ENCODE results near the gene UBQLN4.
"Not testable (repeated sequence)": the region's sequence is repeated elsewhere in the genome, so short reads cannot be mapped to it uniquely, and the experiment has no call there.

The UBQLN4 gene

DNA sequence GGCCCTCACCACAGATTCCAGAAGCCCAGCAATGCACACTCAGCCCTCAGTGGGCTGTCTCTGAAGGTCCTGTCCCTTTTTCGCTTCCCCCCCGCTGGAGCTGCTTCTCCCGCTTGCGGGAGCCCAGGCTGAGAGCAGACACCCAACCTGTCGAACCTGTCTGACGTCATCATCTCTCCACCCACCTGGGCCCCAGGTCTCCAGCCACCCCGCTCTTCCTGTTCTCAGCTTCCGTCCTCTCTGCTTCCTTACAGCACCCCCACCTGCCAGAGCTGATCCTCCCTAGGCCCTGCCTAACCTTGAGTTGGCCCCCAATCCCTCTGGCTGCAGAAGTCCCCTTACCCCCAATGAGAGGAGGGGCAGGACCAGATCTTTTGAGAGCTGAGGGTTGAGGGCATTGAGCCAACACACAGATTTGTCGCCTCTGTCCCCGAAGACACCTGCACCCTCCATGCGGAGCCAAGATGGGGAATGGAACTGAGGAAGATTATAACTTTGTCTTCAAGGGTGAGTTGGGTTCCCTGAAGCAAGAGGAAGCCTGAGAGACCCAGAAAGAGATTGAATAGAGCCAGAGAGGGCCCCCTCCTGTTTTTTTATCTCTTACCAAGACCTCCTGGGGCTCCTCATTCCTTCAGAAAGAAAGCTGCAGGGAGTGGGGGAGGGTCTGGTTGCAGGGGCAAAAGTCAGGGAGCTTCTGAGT, 7.5 kb upstream of the UBQLN4 start, which contains the start of gene RAB25:
RAB25 (plus strand) TSS at position 224 of the 700 bp plus-strand sequence; CDS start at position 465, 241 bp downstream.
- no peak for DNase-seq (ENCODE audit: low read depth)

DNA sequence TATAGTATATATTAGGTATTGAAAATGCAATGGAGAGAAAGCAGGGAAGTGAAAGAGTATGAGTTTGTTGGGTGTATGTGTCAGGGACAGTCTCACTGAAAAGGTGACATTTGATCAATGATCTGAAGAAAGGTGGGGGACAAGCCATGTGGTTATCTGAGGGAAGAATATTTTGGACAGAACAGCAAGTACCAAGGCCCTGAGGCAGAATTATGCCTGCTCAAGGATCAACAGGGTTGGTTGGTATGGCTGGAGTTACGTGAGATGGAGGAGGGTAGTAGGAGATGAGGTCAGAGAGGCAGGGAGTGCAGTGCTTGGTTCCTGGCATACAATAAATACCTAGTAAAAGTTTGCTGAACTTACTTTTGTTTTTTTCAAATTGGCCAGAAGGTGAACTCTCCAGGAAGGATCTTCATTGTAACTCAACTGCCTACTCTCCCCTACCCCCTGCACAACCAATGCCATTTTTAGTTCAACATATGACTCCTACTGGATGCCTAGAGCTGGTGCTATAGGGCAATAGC, 2.8 kb upstream of the UBQLN4 start:
- DNase-seq (ENCODE audit: low read depth), result no peak

DNA sequence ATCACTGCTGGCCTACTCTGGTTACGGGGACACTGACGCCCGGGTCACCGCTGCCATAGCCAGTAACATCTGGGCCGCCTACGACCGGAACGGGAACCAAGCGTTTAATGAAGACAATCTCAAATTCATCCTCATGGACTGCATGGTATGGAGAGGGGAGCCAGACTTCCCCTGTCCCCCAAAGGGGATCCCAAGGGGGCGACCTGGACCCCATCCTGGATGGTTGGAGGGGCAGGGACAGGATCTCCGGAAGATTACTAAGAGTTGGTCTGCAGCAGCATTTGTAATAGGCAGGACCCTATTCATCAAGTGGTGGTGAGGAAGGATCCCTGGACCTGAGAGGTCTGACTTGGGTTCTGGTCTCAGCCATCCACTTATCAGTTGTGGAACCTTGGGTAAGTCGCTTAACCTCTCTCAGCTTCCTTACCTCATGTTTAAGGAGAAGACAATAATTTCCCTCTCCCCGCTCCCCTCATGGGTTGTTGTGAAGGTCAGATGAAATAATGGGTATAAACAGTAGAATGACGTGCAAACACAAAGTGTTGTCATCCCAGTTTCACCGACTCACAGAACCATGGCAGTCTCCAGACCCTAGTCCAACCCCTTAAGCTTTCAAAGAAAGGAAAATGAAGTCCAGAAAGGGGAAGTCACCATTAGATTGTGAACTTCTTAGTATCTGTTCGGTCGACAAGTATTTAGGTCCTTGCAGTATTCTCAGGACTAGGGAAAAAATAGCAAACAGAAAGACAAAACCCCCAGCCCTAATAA, 1.9 kb upstream of the UBQLN4 start:
- DNase-seq (ENCODE audit: low read depth), result no peak

DNA sequence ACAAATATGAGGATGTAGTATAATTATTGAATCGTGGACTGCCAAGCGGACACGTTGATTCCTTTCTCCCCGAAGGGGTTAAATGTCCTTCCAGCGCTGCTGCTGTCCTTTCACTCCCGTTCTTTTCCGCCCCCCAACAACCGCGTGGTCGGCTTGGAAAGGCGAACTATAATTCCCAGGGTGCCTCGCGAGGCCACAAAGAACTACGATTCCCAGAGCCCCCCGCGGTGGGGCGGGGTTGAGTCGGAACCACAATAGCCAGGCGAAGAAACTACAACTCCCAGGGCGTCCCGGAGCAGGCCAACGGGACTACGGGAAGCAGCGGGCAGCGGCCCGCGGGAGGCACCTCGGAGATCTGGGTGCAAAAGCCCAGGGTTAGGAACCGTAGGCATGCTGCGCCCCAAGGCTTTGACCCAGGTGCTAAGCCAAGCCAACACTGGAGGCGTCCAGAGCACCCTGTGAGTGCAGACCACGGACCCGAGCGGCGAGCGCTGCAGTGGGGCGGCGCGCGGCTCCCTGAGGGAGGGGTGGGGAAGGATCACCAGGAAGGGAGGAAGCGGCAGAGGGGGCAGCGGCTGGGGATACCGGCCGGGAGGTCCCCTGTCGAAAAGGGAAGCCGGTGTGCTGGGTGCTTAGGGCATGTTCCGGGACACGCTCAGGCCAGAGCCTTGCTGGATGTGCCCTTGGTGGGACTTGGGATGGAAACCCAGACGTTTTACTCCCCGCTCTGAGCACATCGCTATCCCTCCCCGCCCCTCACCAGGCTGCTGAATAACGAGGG, 1.1 kb upstream of the UBQLN4 start, which contains the start of gene LAMTOR2:
LAMTOR2 (plus strand) TSS at position 283 of the 781 bp plus-strand sequence; CDS start at position 391, 108 bp downstream.
- peak; percentile 94 for DNase-seq (ENCODE audit: low read depth)

DNA sequence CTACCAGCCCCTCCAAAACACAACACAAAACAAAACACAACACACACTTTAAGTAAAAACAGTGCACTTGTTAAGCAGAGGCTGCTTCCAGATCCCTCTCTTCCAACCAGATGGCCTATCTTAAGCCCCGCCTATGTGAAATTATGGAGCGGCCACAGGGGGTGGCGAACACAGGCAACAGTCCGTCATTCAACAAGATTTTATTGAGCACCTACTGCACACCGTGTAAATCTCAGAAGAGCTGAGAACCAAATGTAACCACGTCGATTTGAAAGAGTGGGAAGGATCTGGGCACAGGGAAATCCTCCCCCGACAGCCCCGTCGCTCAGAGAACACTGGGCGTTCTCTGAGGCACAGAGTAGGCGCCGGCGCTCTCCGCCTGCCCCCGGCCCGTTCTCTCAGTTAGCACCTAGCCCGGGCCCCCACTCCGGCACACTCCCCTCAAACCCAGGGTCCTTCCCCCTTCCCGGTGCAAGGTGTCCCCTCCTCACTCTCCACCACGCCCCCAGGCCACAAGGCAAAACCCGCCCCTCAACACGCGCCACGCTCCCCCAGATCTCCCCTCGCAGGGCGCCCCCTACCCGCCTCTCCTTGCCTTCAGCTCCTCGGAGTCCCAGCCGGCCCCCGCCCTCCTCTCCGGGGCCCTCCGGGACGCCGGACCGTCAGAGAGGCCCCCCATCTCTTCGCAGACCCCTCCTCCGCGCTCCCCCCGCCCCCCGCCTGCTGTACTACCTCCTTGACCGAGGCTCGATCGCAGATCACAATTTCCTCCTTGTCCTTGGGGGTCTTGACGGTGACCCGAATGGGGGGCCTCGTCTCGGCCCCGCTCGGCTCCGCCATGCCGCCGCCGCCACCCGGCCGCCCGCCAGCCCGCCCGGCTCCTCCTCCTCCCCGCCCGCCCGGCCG, 483 bp downstream of the UBQLN4 start:
- DNase-seq (ENCODE audit: low read depth), result no peak

DNA sequence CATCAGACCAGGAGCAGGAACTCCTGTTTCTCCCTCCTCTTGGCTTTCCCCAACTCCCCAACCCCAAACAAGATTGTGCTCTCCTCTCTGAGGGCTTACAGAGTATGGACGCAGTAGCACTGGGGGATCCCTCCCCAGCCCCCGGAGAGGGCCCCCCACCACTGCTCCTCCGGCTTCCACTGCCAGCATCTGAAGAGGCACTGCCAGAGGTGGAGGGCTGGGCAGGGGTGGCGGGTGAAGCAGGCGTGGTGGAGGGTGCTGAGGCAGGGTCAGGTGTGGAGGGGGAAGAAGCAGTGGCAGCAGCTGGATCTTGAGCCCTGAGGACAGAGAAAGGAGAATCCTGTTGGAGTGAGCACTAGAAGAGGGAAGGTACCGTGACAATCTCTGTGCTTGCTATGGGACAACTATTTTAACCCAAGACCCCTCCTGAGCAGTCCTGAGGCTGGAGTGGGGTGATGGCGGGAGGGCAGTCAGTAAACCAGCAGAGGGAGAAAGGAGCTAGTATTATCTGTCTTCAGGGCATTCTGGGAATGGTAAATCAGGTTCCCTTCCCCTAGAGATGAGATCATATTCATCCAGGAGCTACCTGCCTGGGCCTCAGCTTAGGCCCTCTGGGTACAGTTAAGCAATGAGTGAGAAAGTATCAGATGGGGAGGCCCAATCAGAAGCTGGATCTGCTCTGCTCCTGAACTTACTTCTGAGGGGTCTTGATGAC, 2.4 kb downstream of the UBQLN4 start:
- DNase-seq (ENCODE audit: low read depth), result no peak

DNA sequence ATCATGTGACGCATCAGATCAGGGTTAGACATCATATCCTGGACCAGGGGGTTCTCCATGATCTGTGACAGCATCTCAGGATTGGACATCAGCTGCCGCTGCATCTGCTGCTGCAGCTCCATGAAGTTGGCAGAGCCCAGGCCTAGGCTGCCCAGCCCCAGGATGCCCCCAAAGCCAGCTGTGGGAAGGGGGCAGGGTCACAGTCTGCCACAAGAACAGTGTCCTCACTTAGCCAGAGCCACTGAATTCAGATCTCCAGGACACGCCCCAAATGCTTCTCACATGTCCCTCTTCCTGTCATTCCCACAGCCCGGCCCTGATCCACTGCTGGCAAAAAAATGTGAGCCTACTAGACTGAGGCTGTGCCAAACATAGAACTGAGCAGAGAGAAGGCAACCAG, 3.2 kb downstream of the UBQLN4 start:
- DNase-seq (ENCODE audit: low read depth), result no peak

DNA sequence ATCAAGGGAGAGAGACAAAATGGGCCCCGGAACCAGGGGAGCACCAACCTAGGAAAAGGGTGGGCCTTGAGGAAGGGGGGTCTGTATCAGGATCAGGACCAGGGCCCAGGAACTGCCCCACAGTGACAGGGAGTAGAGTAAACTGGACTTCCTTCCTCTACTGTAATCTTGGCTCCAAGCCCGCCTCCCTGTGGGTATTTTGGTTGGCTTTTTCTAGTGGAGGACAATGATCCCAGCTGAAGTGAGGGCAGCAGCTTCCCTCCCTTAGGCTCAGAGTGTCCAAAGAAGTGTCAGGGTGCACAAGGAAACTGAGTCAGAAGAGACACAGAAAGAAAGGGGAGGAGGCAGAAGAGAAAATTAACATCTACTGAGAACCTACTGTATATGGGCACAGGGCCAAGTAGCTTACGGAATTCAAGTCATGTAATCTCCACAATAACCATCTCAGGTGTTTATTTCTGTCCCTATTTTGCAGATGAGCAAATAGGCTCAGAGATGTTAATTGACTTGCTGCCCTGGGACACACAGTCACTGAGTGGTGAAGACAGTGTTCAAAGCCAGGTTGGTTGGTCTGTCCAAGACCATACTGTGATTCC, 4.8 kb downstream of the UBQLN4 start:
- no peak for DNase-seq (ENCODE audit: low read depth)

DNA sequence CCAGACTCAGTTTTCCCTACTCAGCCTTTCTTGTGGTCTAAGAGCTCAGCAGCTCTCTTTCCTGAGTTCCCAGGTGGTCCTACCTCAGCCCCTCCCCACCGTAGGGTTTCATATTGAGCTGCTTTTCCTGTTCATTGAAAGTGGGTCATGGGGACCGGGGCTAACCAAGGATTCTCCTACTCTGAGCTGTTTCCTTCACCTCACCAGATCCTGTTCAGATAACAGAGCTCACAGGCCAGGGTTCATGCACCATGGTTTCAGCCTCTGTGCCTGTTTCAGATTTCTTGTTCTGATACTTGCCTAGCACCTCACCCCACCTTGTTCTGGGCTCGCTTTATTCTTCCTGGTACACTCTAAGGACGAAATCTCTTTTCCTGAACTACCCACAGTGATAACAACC, 8.5 kb downstream of the UBQLN4 start:
- no peak for DNase-seq (ENCODE audit: low read depth)

DNA sequence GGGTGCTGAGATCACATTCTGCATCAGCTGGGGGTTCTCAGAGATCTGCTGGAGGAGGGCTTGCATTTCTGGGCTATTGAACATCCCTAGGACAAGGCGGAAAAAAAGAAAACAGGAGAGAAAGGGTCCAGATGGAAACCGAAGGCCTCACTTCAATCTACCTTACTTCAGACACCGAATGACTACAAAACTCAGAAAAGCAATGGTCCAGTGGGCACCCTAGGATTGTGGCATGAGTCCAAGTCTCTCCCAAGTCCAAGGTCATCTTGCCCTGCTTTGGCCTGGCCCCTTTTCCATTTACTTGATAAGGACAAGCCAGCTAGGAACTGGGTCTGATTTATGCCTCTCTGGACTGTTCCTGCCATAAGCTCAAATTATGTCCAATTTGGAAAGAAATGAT, 10.8 kb downstream of the UBQLN4 start:
- no peak for DNase-seq (ENCODE audit: low read depth)

DNA sequence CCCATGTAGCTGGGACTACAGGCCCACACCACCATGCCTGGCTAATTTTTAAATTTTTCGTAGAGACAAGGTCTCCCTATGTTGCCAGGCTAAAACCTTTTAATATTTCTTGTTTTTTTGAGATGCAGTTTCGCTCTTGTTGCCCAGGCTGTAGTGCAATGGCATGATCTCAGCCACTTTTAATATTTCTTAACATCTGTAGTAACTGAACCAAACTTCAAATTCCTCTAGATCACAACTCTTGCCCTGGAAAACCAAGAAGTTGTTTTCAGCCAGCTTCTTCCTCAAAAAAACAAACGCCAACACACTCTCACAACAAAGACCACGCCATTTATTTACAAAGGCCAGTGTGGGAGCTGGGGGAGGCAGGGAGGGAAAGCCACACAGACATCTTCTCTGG, 18.6 kb downstream of the UBQLN4 start:
- DNase-seq (ENCODE audit: low read depth), result not testable (repeated sequence)

DNA sequence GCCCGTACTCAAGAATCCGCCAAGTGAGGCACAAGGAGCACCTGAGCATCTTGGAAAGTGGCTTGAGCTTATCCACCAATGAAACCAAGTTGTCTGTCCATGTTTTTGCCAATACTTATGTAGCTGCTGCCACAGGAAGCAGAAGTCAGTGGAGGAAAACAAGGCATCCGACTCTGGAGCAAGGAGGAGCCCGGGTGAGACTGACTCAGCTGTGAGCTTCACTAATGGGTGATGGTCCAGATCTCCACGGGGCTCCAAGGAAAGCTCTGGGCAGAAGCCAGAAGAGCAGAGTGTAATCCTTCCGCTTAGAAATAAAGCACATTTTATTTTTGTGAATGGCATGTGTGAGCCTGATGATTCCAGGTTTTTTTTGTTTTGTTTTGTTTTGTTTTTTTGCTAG, 20.6 kb downstream of the UBQLN4 start:
- DNase-seq (ENCODE audit: low read depth), result no peak

DNA sequence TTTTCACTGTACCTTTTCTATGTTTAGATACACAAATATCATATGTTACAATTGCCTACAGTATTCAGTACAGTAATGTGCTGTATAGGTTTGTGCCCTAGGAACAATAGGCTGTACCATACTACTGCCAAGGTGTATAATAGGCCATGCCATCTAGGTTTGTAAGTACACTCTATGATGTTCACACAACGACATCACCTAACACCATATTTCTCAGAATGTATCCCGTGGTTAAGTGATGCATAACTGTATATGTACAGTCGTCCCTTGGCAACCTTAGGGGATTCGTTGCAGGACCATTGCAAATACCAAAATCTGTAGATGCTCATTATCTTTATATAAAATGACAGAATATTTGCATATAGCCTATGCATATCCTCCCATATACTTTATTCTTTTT, 27.0 kb downstream of the UBQLN4 start:
- DNase-seq (ENCODE audit: low read depth), result no peak

DNA sequence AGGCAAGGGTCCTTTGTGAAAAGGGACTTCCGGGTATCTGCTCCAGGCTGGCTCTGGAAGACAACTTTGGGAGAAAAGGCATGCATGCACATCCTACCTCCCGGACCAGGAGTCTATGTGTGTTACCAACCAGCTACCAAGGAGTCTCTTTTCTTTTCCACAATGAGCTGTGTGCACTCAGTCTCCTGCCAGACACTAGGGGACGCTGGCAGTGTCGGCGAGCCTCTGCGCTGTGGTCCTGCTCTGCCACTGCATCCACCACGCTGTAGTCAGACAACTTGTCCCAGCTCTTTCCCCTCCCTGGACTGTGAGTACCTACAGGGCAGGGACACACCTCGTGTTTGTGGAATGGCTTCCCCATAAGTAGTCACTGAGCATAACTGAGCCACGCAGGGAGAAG, 27.7 kb downstream of the UBQLN4 start:
- DNase-seq (ENCODE audit: low read depth), result no peak

DNA sequence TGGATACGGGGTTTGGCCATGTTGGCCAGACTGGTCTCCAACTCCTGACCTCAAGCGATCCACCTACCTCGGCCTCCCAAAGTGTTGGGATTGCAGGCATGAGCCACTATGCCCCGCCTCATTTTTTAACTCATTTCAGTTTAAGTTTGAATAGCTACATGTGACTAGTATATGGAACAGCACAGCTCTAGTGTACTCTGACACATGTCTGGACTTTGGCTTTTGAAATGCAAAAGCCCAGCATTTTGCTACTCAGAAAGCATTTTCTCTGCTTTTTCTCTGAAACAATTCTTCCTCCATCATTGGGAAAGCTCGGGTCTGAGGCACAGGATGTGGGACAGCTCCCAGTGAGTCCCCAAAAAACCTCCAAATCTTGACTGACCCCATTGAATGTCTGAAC, 28.8 kb downstream of the UBQLN4 start:
- no peak for DNase-seq (ENCODE audit: low read depth)

DNA sequence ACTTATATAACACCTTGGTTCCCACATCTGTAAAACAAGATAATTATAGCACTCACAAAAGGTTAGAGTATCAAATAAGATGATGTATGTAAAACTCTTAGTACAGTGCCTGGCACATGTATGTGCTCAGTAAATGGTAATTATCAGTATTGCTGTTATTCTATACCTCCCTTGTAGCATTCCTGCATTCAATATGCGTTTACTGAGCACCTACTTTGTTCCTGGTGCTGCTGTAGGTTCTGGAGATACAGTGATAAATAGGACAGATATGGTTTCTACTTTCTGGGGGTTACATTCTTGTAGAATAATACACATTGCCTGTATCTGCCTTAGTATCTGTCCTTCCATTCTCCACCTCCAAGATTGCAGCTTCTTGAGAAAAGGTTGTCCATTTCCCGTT, 31.6 kb downstream of the UBQLN4 start:
- DNase-seq (ENCODE audit: low read depth), result no peak

DNA sequence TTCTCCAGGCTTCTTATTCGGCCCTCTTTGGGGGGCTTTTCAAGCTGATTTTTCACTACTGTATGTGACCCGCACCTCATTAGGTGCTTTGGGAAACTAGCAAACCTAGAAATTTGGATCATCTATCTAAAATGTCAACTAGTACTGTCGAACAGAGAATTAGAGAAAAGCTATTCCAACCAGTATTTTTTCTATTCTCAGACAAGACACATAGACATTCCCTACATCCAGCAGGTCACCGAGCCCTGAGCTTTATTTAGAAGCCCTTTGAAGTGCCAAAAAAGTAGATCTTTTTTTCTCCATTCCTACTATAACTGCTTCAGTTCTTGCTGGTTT, 32.5 kb downstream of the UBQLN4 start:
- DNase-seq (ENCODE audit: low read depth), result no peak

DNA sequence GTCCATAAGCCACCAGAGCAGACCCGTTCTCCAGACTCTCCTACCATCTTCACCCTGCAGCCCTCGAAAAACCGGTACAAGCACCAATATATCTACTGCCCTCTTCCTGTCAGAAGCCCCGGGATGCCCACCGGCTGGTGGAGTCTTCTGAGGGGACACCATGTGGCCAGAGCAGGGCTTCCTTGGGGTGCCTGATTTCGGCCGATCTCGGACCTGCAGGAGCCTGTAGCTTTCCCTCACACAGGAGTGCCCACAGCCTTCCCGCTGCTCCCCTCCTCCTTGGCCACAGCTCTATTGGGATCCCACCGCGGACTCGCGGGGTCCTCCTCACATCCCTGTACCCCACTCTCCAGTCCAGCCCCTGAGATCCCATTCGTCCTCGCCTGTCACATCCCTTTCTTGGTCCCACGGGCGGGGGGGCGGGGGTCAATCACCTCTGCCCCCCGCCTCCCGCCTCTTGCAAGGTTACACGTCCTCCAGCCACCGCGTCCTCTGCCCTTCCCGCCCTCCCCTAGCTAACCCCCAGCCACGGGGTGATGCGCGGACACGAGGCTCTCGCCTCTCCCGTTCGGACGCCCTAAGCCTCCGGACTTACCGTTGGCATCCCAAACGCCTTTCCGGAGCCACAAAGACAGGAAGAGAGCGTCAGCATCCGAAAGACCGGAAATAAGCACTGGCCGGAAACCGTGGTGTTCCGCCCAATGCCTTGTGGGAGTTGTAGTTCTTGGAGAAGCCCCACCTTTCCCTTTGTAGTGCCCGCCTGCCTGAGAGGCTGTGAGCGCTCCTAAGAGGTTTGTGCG, 33.1 kb downstream of the UBQLN4 start, which contains the start of gene SSR2:
SSR2 (minus strand) TSS at position 659 of the 800 bp plus-strand sequence. CDS start 784 bp downstream, outside the sequence.
- peak; percentile 81 for DNase-seq (ENCODE audit: low read depth)

DNA sequence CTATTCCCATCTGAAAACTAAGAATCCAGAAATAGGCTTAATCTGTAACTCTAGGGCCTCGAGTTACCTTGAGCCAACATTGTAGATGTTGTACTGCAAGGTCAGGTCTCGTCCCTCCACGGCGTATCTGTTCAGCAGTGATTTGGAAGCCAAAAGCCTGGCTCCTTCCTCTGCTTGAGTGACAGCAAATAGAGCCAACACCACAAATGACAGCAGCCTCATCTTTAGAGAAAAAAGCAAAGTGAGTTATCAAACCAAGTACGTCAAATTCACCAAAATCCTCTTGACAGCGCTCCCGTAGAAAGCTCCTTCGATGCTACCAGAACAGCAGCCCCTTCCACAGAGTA, 33.7 kb downstream of the UBQLN4 start:
- DNase-seq (ENCODE audit: low read depth), result no peak

DNA sequence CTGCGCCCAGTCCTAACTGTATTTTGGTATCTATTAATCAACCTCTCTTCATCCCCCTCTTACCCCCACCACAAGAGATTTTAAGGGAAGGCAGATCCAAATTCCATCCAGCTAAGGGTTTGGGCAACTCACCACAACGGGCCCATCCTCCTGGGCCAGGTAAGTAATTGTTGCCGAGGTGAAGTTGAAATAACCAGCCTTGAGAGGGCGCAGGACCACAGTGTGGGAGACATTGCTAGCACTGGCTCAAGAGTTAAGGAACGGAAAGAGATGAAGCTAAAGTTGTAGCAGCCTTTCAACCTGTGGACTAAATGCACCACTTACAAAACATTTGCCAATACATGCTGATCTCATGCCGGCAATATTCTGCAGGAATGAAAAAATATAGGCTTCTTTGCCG, 38.8 kb downstream of the UBQLN4 start:
- DNase-seq (ENCODE audit: low read depth), result no peak
